HG03280 (cell line): ENCODE measurements around the gene MUC4.
"Not testable (repeated sequence)": the region's sequence is repeated elsewhere in the genome, so short reads cannot be mapped to it uniquely, and the experiment has no call there.

Experiments
- ATAC-seq: cut with Tn5 transposase; IDR thresholded peaks from one replicate; pipeline ENCODE4 v1.9.1; 2021; ENCODE audit warnings: mild to moderate bottlenecking, moderate library complexity; ENCODE audit not compliant: unreplicated experiment

Gene MUC4

GRCh38 chr3:195720831-195721506, 90.8 kb downstream of the MUC4 start, which contains the start of gene MUC20:
Gene MUC20, plus strand, starts transcription at chr3:195720978. Its CDS starts 30 bp downstream, at chr3:195721008.
- ATAC-seq, result not testable (repeated sequence)

GRCh38 chr3:195719514-195720254, 92.0 kb downstream of the MUC4 start:
- not testable (repeated sequence) for ATAC-seq

GRCh38 chr3:195718477-195718984, 93.2 kb downstream of the MUC4 start:
- no peak for ATAC-seq

GRCh38 chr3:195717852-195718476, 93.8 kb downstream of the MUC4 start:
- no peak for ATAC-seq

GRCh38 chr3:195717416-195717815, 94.3 kb downstream of the MUC4 start:
- no peak for ATAC-seq

GRCh38 chr3:195715583-195716266, 96.0 kb downstream of the MUC4 start:
- no peak for ATAC-seq

GRCh38 chr3:195715134-195715533, 96.6 kb downstream of the MUC4 start:
- no peak for ATAC-seq

GRCh38 chr3:195714380-195715011, 97.2 kb downstream of the MUC4 start:
- no peak for ATAC-seq

- not testable (repeated sequence) for ATAC-seq
Measured at GRCh38 chr3:195713150-195713549, 98.6 kb downstream of the MUC4 start.

GRCh38 chr3:195712535-195712910, 99.2 kb downstream of the MUC4 start:
- ATAC-seq, result not testable (repeated sequence)

GRCh38 chr3:195711813-195712534, 99.8 kb downstream of the MUC4 start:
- no peak for ATAC-seq

GRCh38 chr3:195711091-195711812, 100.5 kb downstream of the MUC4 start:
- not testable (repeated sequence) for ATAC-seq

GRCh38 chr3:195710126-195710905, 101.4 kb downstream of the MUC4 start:
- ATAC-seq, result not testable (repeated sequence)

- no peak for ATAC-seq
Measured at GRCh38 chr3:195709676-195710085, 102.0 kb downstream of the MUC4 start.

GRCh38 chr3:195708626-195709481, 102.9 kb downstream of the MUC4 start:
- no peak for ATAC-seq

- ATAC-seq, result no peak
Measured at GRCh38 chr3:195708061-195708460, 103.7 kb downstream of the MUC4 start.
